Heart left ventricle (tissue), 16 donors: ENCODE results near the gene ZBTB7B. TPM values are rescaled to one million over a fixed set of nuclear protein-coding genes. Genes with fewer than 3 reads are reported as not detected.

Experiments used
- ATAC-seq, 4 donors: fragments of 200-7000 bp; cut with Tn5 transposase; one replicate each; pipeline ENCODE4 v1.9.1; 2020 to 2022; ENCODE audit warnings: moderate library complexity in 4 of 4, mild to moderate bottlenecking in 3 of 4, moderate number of reproducible peaks in 1 of 4
- DNase-seq, 5 donors: peaks; one replicate each; pipeline ENCODE4 v3.0.0-alpha.2; 2020
- H3K27ac ChIP-seq, 12 donors: fragments of 200-600 bp; sonication (generic) in 4 of 12; one replicate each; pipeline versions ENCODE4 v1.5.0 to v1.8.0; 2016 to 2022; ENCODE audit warnings: mild to moderate bottlenecking in 2 of 12
- H3K27me3 ChIP-seq, 9 donors: fragments of 200-600 bp; sonication (generic) in 2 of 9; one replicate each; pipeline versions ENCODE4 v1.5.1 to v1.8.0; 2016 to 2022; ENCODE audit warnings: mild to moderate bottlenecking in 3 of 9
- H3K36me3 ChIP-seq, 9 donors: fragments of 200-600 bp; sonication (generic) in 2 of 9; one replicate each; pipeline versions ENCODE4 v1.5.0 to v1.8.0; 2018 to 2022; ENCODE audit warnings: mild to moderate bottlenecking in 2 of 9
- H3K4me1 ChIP-seq, 12 donors: fragments of 200-600 bp; sonication (generic) in 4 of 12; one replicate each; pipeline versions ENCODE4 v1.5.0 to v1.8.0; 2016 to 2022; ENCODE audit warnings: mild to moderate bottlenecking in 3 of 12
- H3K4me3 ChIP-seq, 12 donors: fragments of 200-600 bp; sonication (generic) in 4 of 12; one replicate each; pipeline versions ENCODE4 v1.5.0 to v1.8.0; 2017 to 2022; ENCODE audit warnings: mild to moderate bottlenecking in 9 of 12, moderate library complexity in 4 of 12
- H3K9me3 ChIP-seq, 12 donors: fragments of 200-600 bp; sonication (generic) in 4 of 12; one replicate each; pipeline versions ENCODE4 v1.5.0 to v1.8.0; 2016 to 2022; ENCODE audit warnings: mild to moderate bottlenecking in 1 of 12
- CTCF ChIP-seq, 12 donors: fragments of 200-600 bp; sonication (generic) in 4 of 12; IDR thresholded peaks; one replicate each; pipeline versions ENCODE4 v1.5.0 to v1.8.0; 2018 to 2022; ENCODE audit warnings: antibody characterized with exemption in 12 of 12, mild to moderate bottlenecking in 5 of 12
- POLR2A ChIP-seq, 2 donors: fragments of 450-650 bp; IDR thresholded peaks; one replicate each; pipeline ENCODE4 v1.6.1; 2017; ENCODE audit warnings: antibody characterized with exemption in 2 of 2, mild to moderate bottlenecking in 2 of 2, moderate library complexity in 2 of 2
- WGBS, 4 donors: extraction: QIAGEN DNeasy Blood & Tissue Kit in 2 of 4; methylation state at CpG; one replicate each; pipeline versions ENCODE4 v1.1.5 to v1.1.7; 2013 to 2018; 5-methylcytosine and 5-hydroxymethylcytosine counted together
- intact Hi-C, 10 donors: fragments of 100-400 bp; cut with DNase I; formaldehyde crosslinking; loops; one replicate each; pipeline versions ENCODE4 v1.11.1 to v1.14.2; 2022
- polyA plus RNA-seq, 2 donors: library from polyadenylated mRNA; stranded (reverse); fragments of 200-250 nt; gene quantifications; one replicate each; pipeline ENCODE4 v1.2.3, GENCODE V29; 2013
- total RNA-seq, 9 donors: library from RNA; depleted of rRNA in 2 of 9; stranded (reverse); fragments of >200 nt in 2 of 9; fragmentation: NEBNext Ultra II Directional in 3 of 9; extraction: Animal tissue kit (Norgen Biotek cat#: 25700) in 3 of 9; gene quantifications; one replicate each; pipeline versions ENCODE4 v1.1.0 to v1.2.4, GENCODE V29; 2016 to 2023
- donor health status: ischemic (EF 13 %, LVEDD 7.1; RV severe dilation, severe dysfunction).
- donor health status: healthy with polysubstance abuse.
- donor health status: DM: no; HTN: yes; CAD: no.
- donor health status: DM: no; HTN: no; CAD: no.
- donor health status: ischemic (EF 25% LVEDD 6.9; RV normal size, moderate dysfunction).
- donor health status: ischemic (EF 25% LVEDD 5.7; RV mildly dilated, moderate dysfunction).
- donor health status: healthy.
- donor health status: DM: yes; HTN: yes; CAD: no.
- donor health status: ischemic (EF 35%, LVEDD 5.7; RV mildly dilated, moderate dysfunction).
- donor health status: nonischemic (EF 11% LVEDD 7.7; RV severe dilation, severe dysfunction).
- donor health status: DM: yes; HTN: yes; CAD: no.
- donor health status: PGD.
- donor health status: ischemic (EF 29% LVEDD 5.4; RV normal size, mild dysfunction).
- donor health status: nonischemic (EF 23%, LVEDD 6.1; RV moderate dilation, normal function).

ZBTB7B gene
- total and polyA plus RNA-seq, 11 donors: 29.5 to 103 (median 46.6) TPM

- peak overlapping the region in 11 of 12 donors; percentile 22 to 96 (median 83) for H3K4me3 ChIP-seq
- DNase-seq (peak; percentile 63 to 82 (median 79)), ATAC-seq (no peak)
- WGBS, 4 donors: 12 to 17% (median 14%) methylated on average over 30 to 40 of the region's 40 CpGs
- TF ChIP-seq POLR2A (IDR thresholded peaks at IDR 0.05): no peak
- peak; percentile 69 to 92 (median 80) for TF ChIP-seq CTCF (IDR thresholded peaks at IDR 0.05)
- H3K4me1 ChIP-seq: peaks cover 0 to 45% (median 17%) of the 10 kb centered on the region in 12 donors
- no peaks in the 10 kb centered on the region for H3K9me3 ChIP-seq
- intact Hi-C loops: loop anchor here in 7 of 10 donors (1.0 to 5.0 kb wide), 3 partner anchors 14 to 38 kb away; partner anchors contain the start of gene PYGO2 (in 7 of the 7)
- H3K27me3 ChIP-seq: no peaks in the 10 kb centered on the region
- H3K27ac ChIP-seq: peak overlapping the region in 9 of 12 donors; percentile 25 to 98 (median 95)
- H3K36me3 ChIP-seq: no peaks in the 10 kb centered on the region
Measured at GRCh38 chr1:154998818-154999570, 3.6 kb upstream of the ZBTB7B start.

DNA sequence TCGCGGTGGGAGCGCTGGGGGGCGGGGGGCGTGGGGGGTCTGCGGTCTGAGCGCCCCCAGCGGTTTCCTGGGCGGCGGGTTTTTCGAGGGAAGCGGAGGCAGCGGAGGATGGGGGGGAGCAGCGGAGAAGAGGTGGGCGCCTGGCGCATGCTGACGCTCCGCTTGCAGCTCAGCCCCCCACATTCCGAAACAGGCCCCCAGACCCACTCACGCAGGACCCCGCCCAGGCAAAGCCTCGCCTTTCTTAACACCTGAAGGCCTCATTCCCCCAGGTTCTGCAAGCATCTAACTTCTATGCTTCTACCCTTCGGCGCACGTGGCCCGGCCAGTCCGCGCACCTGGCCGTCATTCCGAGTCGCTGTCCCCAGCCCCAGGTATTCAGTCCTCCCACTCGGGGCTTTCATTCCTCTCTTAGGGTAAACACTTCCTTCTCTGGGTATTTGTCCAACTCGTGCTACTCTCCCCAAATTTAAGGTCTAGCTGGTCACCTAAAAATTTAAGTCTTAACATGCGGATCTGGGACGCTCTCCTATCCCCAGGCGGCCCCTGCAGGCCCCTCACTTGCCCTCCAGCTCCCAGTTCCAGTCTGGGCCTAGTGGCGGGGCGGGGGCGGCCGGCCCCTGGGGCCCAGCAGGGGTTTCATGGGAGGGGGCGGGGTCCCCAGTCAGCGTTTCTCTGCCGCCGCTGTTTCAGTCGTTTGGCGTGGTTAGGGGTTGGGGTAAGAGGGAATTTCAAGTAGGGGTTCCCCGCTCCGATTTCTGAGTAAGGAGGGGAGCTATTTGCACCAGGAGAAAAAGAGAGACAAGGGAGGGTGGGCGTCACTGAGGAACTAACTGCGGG, 2.8 kb upstream of the ZBTB7B start:
- intact Hi-C loops: loop anchor here in 9 of 10 donors (1.0 to 5.0 kb wide), 8 partner anchors 15 to 53 kb away; partner anchors contain the start of genes PYGO2 (in 8 of the 9), ADAM15 (in 4 of the 9), CKS1B (in 1 of the 9) and FLAD1 (in 1 of the 9)
- peaks cover 0 to 53% (median 24%) of the 10 kb centered on the region in 12 donors for H3K4me1 ChIP-seq

DNA sequence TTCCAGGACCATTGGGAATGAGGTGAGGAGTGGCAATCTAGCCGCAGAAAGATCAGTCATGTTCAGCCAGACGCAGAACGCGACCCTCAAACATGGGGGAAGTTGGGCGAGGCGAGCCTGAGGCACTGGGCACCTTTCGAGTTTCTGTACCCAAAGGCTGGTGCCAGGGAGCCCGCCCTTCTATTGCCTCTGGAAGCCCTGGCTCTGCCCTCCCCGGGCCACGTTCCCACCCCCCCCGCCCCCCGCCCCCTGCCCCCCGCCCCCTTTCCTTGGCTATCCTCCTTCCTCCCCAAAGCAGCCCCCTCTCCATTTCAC, 2.2 kb upstream of the ZBTB7B start:
- H3K36me3 ChIP-seq: no peaks in the 10 kb centered on the region
- H3K27me3 ChIP-seq: no peaks in the 10 kb centered on the region
- H3K4me1 ChIP-seq: peaks cover 0 to 58% (median 29%) of the 10 kb centered on the region in 12 donors
- intact Hi-C loops: loop anchor here in 6 of 10 donors (2.0 to 5.0 kb wide), 6 partner anchors 18 to 52 kb away; partner anchors contain the start of genes ADAM15 (in 4 of the 6), CKS1B (in 1 of the 6), FLAD1 (in 1 of the 6) and PYGO2 (in 1 of the 6)
- TF ChIP-seq POLR2A (IDR thresholded peaks at IDR 0.05) (no peak), CTCF (IDR thresholded peaks at IDR 0.05) (no peak)
- peak overlapping the region; percentile 77 to 98 (median 95) for H3K27ac ChIP-seq
- no peak for ATAC-seq
- DNase-seq: peak in 1 of 5 donors; percentile 66
- no peaks in the 10 kb centered on the region for H3K9me3 ChIP-seq
- peak overlapping the region; percentile 5 to 96 (median 82) for H3K4me3 ChIP-seq
- WGBS, 4 donors: 0 to 2% (median 1%) methylated on average over 11 to 13 of the region's 13 CpGs

More for the DNA sequence above, 2.8 kb upstream of the ZBTB7B start:
- peak overlapping the region; percentile 5 to 96 (median 82) for H3K4me3 ChIP-seq
- no peaks in the 10 kb centered on the region for H3K27me3 ChIP-seq
- no peaks in the 10 kb centered on the region for H3K36me3 ChIP-seq
- H3K27ac ChIP-seq: peak overlapping the region; percentile 77 to 98 (median 95)
- H3K9me3 ChIP-seq: no peaks in the 10 kb centered on the region
- ATAC-seq (no peak), DNase-seq (peak in 3 of 5 donors; percentile 30 to 39 (median 35))
- 1 to 2% (median 1%) methylated on average over 35 to 50 of the region's 50 CpGs for WGBS, 4 donors
- TF ChIP-seq CTCF (IDR thresholded peaks at IDR 0.05): no peak
